H9 (cell line): ENCODE data around the gene LPGAT1. TPM values are rescaled to one million over a fixed set of nuclear protein-coding genes. Genes with fewer than 3 reads are reported as not detected.

Experiments
- DNase-seq: peaks from one replicate; pipeline ENCODE4 v3.0.0-alpha.2; 2017
- H2AFZ ChIP-seq: one replicate; pipeline ENCODE4 v1.6.1; 2013; ENCODE audit warnings: mild to moderate bottlenecking, low read length, control low read depth, moderate library complexity
- H2AK5ac ChIP-seq: 2 replicates; pipeline ENCODE4 v1.6.1; 2013; ENCODE audit warnings: low read length, control low read depth, mixed read lengths; ENCODE audit not compliant: insufficient read length
- H2BK120ac ChIP-seq: one replicate; pipeline ENCODE4 v1.6.1; 2013; ENCODE audit warnings: low read depth, mild to moderate bottlenecking, low read length, control low read depth, inconsistent platforms; ENCODE audit not compliant: poor library complexity, severe bottlenecking
- H2BK12ac ChIP-seq: 2 replicates; pipeline ENCODE4 v1.6.1; 2013; ENCODE audit warnings: low read length, control low read depth, mixed read lengths, low read depth; ENCODE audit not compliant: insufficient read length
- H2BK15ac ChIP-seq: 2 replicates; pipeline ENCODE4 v1.6.1; 2013; ENCODE audit warnings: low read depth, low read length, control low read depth
- H2BK20ac ChIP-seq: one replicate; pipeline ENCODE4 v1.6.1; 2013; ENCODE audit warnings: low read depth, mild to moderate bottlenecking, low read length, control low read depth, inconsistent platforms; ENCODE audit not compliant: poor library complexity, severe bottlenecking
- H2BK5ac ChIP-seq: 2 replicates; pipeline ENCODE4 v1.6.1; 2013; ENCODE audit warnings: low read length, control low read depth, mixed read lengths; ENCODE audit not compliant: insufficient read length
- H3K14ac ChIP-seq: 2 replicates; pipeline ENCODE4 v1.6.1; 2013; ENCODE audit warnings: low read length, control low read depth; ENCODE audit not compliant: insufficient read depth
- H3K18ac ChIP-seq: 2 replicates; pipeline ENCODE4 v1.6.1; 2013; ENCODE audit warnings: low read depth, mild to moderate bottlenecking, mixed read lengths, low read length, control low read depth; ENCODE audit not compliant: insufficient read length
- H3K23ac ChIP-seq: 2 replicates; pipeline ENCODE4 v1.6.1; 2013; ENCODE audit warnings: low read length, control low read depth, mixed read lengths, low read depth; ENCODE audit not compliant: insufficient read length
- H3K23me2 ChIP-seq: 2 replicates; pipeline ENCODE4 v1.6.1; 2013; ENCODE audit warnings: low read depth, mild to moderate bottlenecking, mixed read lengths, low read length, control low read depth; ENCODE audit not compliant: insufficient read length, poor library complexity, severe bottlenecking
- H3K27ac ChIP-seq: 2 replicates; pipeline ENCODE4 v1.5.1; 2013; ENCODE audit warnings: low read length, control low read depth, mixed read lengths, low read depth; ENCODE audit not compliant: insufficient read length
- H3K27me3 ChIP-seq: 2 replicates; pipeline ENCODE4 v1.6.1; 2013; ENCODE audit warnings: low read length, control low read depth, inconsistent platforms; ENCODE audit not compliant: insufficient read depth
- H3K4ac ChIP-seq: 2 replicates; pipeline ENCODE4 v1.6.1; 2013; ENCODE audit warnings: low read depth, mild to moderate bottlenecking, control low read depth, inconsistent platforms, low read length, moderate library complexity
- H3K4me1 ChIP-seq: 2 replicates; pipeline ENCODE4 v1.6.1; 2013; ENCODE audit warnings: low read length, control low read depth, inconsistent platforms; ENCODE audit not compliant: insufficient read depth
- H3K4me2 ChIP-seq: 2 replicates; pipeline ENCODE4 v1.6.1; 2013; ENCODE audit warnings: low read length, control low read depth, mixed read lengths; ENCODE audit not compliant: insufficient read length, insufficient read depth
- H3K56ac ChIP-seq: 2 replicates; pipeline ENCODE4 v1.6.1; 2013; ENCODE audit warnings: low read depth, mild to moderate bottlenecking, mixed read lengths, low read length, control low read depth; ENCODE audit not compliant: insufficient read length
- H3K79me1 ChIP-seq: 2 replicates; pipeline ENCODE4 v1.6.1; 2013; ENCODE audit warnings: low read depth, mild to moderate bottlenecking, moderate library complexity, low read length, control low read depth, inconsistent platforms; ENCODE audit not compliant: insufficient read depth, poor library complexity, severe bottlenecking
- H3K79me2 ChIP-seq: 2 replicates; pipeline ENCODE4 v1.6.1; 2013; ENCODE audit warnings: low read length, control low read depth, inconsistent platforms; ENCODE audit not compliant: insufficient read depth
- H3K9ac ChIP-seq: 2 replicates; pipeline ENCODE4 v1.6.1; 2013; ENCODE audit warnings: low read length, control low read depth, mixed read lengths; ENCODE audit not compliant: insufficient read length; ENCODE audit errors: extremely low read depth
- H3K9me3 ChIP-seq: one replicate; pipeline ENCODE4 v1.6.1; 2013; ENCODE audit warnings: low read depth, low read length, inconsistent platforms; ENCODE audit not compliant: control insufficient read depth
- H3T11ph ChIP-seq: one replicate; pipeline ENCODE4 v1.6.1; 2013; ENCODE audit warnings: mild to moderate bottlenecking, low read length, control low read depth, inconsistent platforms
- H4K20me1 ChIP-seq: one replicate; pipeline ENCODE4 v1.6.1; 2013; ENCODE audit not compliant: control insufficient read depth, insufficient read length, insufficient read depth
- H4K5ac ChIP-seq: 2 replicates; pipeline ENCODE4 v1.6.1; 2013; ENCODE audit warnings: low read depth, mild to moderate bottlenecking, mixed read lengths, low read length, control low read depth; ENCODE audit not compliant: insufficient read length
- H4K8ac ChIP-seq: replicated peaks from 2 replicates; pipeline ENCODE4 v1.6.1; 2013; ENCODE audit warnings: low read length, control low read depth, mixed read lengths, low read depth; ENCODE audit not compliant: insufficient read length
- H4K91ac ChIP-seq: 2 replicates; pipeline ENCODE4 v1.6.1; 2013; ENCODE audit warnings: low read depth, mild to moderate bottlenecking, moderate library complexity, mixed read lengths, low read length, control low read depth; ENCODE audit not compliant: insufficient read length
- H3K27ac Mint-ChIP-seq, 3 experiments: 2 replicates in 2 of 3; 3 replicates in 1 of 3; pipeline ENCODE4 v1.8.0; 2020 to 2021; ENCODE audit warnings: mixed read lengths in 3 of 3, mild to moderate bottlenecking in 1 of 3, moderate library complexity in 1 of 3
- H3K27me3 Mint-ChIP-seq: 2 replicates; pipeline ENCODE4 v1.8.0; 2021; ENCODE audit warnings: low read depth, mild to moderate bottlenecking, moderate library complexity, mixed read lengths
- H3K36me3 Mint-ChIP-seq, 3 experiments: 2 replicates in 2 of 3; 3 replicates in 1 of 3; pipeline ENCODE4 v1.8.0; 2020 to 2021; ENCODE audit warnings: low read depth in 3 of 3, mixed read lengths in 3 of 3; ENCODE audit not compliant: insufficient read depth in 1 of 3
- H3K4me1 Mint-ChIP-seq, 2 experiments: 2 replicates each; pipeline ENCODE4 v1.8.0; 2020; ENCODE audit warnings: mixed read lengths in 2 of 2
- H3K4me3 Mint-ChIP-seq, 2 experiments: 2 replicates in 1 of 2; 3 replicates in 1 of 2; pipeline ENCODE4 v1.8.0; 2020 to 2021; ENCODE audit warnings: mild to moderate bottlenecking in 2 of 2, mixed read lengths in 2 of 2, moderate library complexity in 1 of 2
- H3K9me3 Mint-ChIP-seq, 2 experiments: 2 replicates in 1 of 2; 3 replicates in 1 of 2; pipeline ENCODE4 v1.8.0; 2020; ENCODE audit warnings: mild to moderate bottlenecking in 2 of 2, mixed read lengths in 2 of 2, moderate library complexity in 1 of 2
- WGBS: extraction: QIAGEN DNeasy Blood & Tissue Kit; methylation state at CpG from one replicate; pipeline ENCODE4 v1.1.7; 2013; ENCODE audit warnings: missing lambda C conversion rate, low lambda C conversion rate, mixed read lengths; ENCODE audit not compliant: insufficient read length; ENCODE audit errors: extremely low coverage; 5-methylcytosine and 5-hydroxymethylcytosine counted together
- total RNA-seq: library from RNA; stranded (reverse); gene quantifications from 2 replicates; pipeline ENCODE4 v1.2.1, GENCODE V29; 2021
- TF ChIP-seq, protein P1 (sequence below): fragments of 200-600 bp; sonication (generic); conservative IDR thresholded peaks from 3 replicates; pipeline ENCODE4 v1.8.0; 2021; ENCODE audit warnings: antibody characterized with exemption, mild to moderate bottlenecking

The LPGAT1 gene
- total RNA-seq, 1 experiment from 2014 or later, result 12.2 TPM

DNA sequence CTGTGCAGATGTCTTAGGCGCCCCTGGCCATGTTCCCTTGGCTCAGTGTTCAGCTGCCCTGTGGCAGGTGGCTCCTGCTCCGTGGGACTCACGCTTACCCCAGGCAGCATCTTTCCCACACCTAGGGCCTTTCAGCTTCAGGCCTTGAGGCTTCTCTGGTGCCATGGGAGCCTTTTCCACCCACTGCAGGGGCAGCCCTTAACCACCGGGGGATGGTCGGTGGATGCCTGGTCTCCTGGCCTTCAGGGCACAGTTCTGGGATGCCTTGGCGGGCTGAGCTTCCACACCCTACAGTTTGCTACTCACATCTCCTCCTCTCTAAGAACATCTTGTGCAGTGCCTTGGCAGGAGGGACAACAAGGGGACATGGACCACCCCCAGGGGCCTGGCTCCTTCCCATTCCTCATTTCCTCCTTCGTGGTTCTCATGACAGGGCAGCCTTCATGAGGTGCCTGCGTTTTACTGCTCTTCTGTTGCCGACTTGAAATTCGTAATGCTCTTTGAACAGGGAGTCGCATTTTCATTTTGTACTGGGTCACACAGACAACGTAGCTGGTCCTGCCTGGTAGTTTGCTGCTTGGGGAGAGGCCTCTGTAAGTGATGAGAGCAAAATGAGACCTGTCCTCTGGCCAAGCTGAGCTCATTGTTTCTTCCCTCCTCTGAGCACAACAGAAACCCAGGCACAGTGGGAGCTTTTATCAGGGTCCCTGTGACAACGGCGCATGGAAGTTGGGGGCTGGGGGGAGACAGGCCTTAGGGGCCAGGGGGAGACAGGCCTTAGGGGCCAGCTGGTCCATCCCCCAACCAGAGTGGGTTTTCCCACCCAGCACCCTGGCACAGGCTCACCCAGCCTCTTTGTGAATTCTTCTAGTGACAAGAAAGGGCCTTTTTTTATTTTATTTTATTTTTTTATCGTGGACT lies 93.2 kb downstream of the LPGAT1 start:
- H2AFZ ChIP-seq, result no peak overlapping the region
- H2BK12ac ChIP-seq, result no peak overlapping the region
- H3K27ac ChIP-seq, result no peak overlapping the region
- no peaks in the 10 kb centered on the region for H3K79me1 ChIP-seq
- no peak overlapping the region for H3K4me2 ChIP-seq
- H3K56ac ChIP-seq, result no peak overlapping the region
- H3K4ac ChIP-seq, result no peak overlapping the region
- no peak overlapping the region for H3T11ph ChIP-seq
- Mint-ChIP-seq H3K36me3 (no peaks in the 10 kb centered on the region), H3K4me1 (peaks cover 23 to 27% of the 10 kb centered on the region in 2 experiments), H3K4me3 (no peak overlapping the region), H3K27ac (no peak overlapping the region; a peak in 2 of 7 replicates), H3K27me3 (no peaks in the 10 kb centered on the region), H3K9me3 (no peaks in the 10 kb centered on the region)
- no peak for DNase-seq
- H4K5ac ChIP-seq, result no peak overlapping the region
- H2AK5ac ChIP-seq, result no peak overlapping the region
- H3K9ac ChIP-seq, result no peak overlapping the region
- H3K23ac ChIP-seq, result no peak overlapping the region
- no CpG with 5 or more reads among the region's 15 CpGs for WGBS
- H2BK15ac ChIP-seq, result no peak overlapping the region
- no peak overlapping the region for H2BK20ac ChIP-seq
- no peaks in the 10 kb centered on the region for H3K9me3 ChIP-seq
- no peak overlapping the region for H3K18ac ChIP-seq
- no peaks in the 10 kb centered on the region for H3K79me2 ChIP-seq
- H3K14ac ChIP-seq, result peak overlapping the region; percentile 17; the same call in 1 of the 2 replicates
- H4K91ac ChIP-seq, result no peak overlapping the region
- no peaks in the 10 kb centered on the region for H3K27me3 ChIP-seq
- no peak overlapping the region for H2BK120ac ChIP-seq
- no peak overlapping the region for H4K8ac ChIP-seq
- no peaks in the 10 kb centered on the region for H3K4me1 ChIP-seq
- no peak overlapping the region for H2BK5ac ChIP-seq
- no peaks in the 10 kb centered on the region for H3K23me2 ChIP-seq
- no peaks in the 10 kb centered on the region for H4K20me1 ChIP-seq
- TF ChIP-seq, protein P1, sequence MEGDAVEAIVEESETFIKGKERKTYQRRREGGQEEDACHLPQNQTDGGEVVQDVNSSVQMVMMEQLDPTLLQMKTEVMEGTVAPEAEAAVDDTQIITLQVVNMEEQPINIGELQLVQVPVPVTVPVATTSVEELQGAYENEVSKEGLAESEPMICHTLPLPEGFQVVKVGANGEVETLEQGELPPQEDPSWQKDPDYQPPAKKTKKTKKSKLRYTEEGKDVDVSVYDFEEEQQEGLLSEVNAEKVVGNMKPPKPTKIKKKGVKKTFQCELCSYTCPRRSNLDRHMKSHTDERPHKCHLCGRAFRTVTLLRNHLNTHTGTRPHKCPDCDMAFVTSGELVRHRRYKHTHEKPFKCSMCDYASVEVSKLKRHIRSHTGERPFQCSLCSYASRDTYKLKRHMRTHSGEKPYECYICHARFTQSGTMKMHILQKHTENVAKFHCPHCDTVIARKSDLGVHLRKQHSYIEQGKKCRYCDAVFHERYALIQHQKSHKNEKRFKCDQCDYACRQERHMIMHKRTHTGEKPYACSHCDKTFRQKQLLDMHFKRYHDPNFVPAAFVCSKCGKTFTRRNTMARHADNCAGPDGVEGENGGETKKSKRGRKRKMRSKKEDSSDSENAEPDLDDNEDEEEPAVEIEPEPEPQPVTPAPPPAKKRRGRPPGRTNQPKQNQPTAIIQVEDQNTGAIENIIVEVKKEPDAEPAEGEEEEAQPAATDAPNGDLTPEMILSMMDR, result no peak
